Measurements from ENCODE around the gene ZNF644.
"Not testable (repeated sequence)": the region's sequence is repeated elsewhere in the genome, so short reads cannot be mapped to it uniquely, and the experiment has no call there.

ZNF644 gene

GRCh38 chr1:91021686-91022517, at the start of gene ZNF644:
Gene ZNF644 (minus strand): TSS chr1:91022035. CDS start chr1:90982353, 39,682 bp downstream.
- peak; percentile 83 for DNase-seq

- no peak for DNase-seq
These were observed 48.5 kb upstream of the ZNF644 start for GRCh38 chr1:91070298-91070697.

GRCh38 chr1:91066538-91066937, 44.7 kb upstream of the ZNF644 start:
- no peak for DNase-seq

GRCh38 chr1:91065337-91065736, 43.5 kb upstream of the ZNF644 start:
- DNase-seq, result no peak

- DNase-seq, result not testable (repeated sequence)
These were observed 41.6 kb upstream of the ZNF644 start for GRCh38 chr1:91063403-91063802.

- no peak for DNase-seq
These were observed 37.3 kb upstream of the ZNF644 start for GRCh38 chr1:91059157-91059556.

GRCh38 chr1:91057784-91058183, 35.9 kb upstream of the ZNF644 start:
- no peak for DNase-seq

- DNase-seq, result no peak
These were observed 33.1 kb upstream of the ZNF644 start for GRCh38 chr1:91054780-91055481.

GRCh38 chr1:91053630-91054029, 31.8 kb upstream of the ZNF644 start:
- peak; percentile 2 for DNase-seq

- not testable (repeated sequence) for DNase-seq
These were observed 27.7 kb upstream of the ZNF644 start for GRCh38 chr1:91049551-91049950.

- no peak for DNase-seq
These were observed 24.9 kb upstream of the ZNF644 start for GRCh38 chr1:91046766-91047165.

- no peak for DNase-seq
These were observed 23.4 kb upstream of the ZNF644 start for GRCh38 chr1:91045284-91045683.

GRCh38 chr1:91044776-91045175, 22.9 kb upstream of the ZNF644 start:
- DNase-seq, result not testable (repeated sequence)

- not testable (repeated sequence) for DNase-seq
These were observed 20.5 kb upstream of the ZNF644 start for GRCh38 chr1:91042372-91042771.

- no peak for DNase-seq
These were observed 16.7 kb upstream of the ZNF644 start for GRCh38 chr1:91038582-91038981.

GRCh38 chr1:91036894-91037829, 15.3 kb upstream of the ZNF644 start:
- no peak for DNase-seq

GRCh38 chr1:91032349-91032748, 10.5 kb upstream of the ZNF644 start:
- DNase-seq, result no peak

- no peak for DNase-seq
These were observed 9.2 kb upstream of the ZNF644 start for GRCh38 chr1:91031081-91031480.

GRCh38 chr1:91026777-91027176, 4.9 kb upstream of the ZNF644 start:
- DNase-seq, result no peak

- DNase-seq, result no peak
These were observed 4.5 kb upstream of the ZNF644 start for GRCh38 chr1:91026320-91026719.

- no peak for DNase-seq
These were observed 2.8 kb upstream of the ZNF644 start for GRCh38 chr1:91024481-91025119.

GRCh38 chr1:91022518-91022929, 689 bp upstream of the ZNF644 start:
- DNase-seq, result no peak

Measured in NCI-H1436 (cell line).